ENCODE data around the gene TNXB.
"Not testable (repeated sequence)": the region's sequence is repeated elsewhere in the genome, so short reads cannot be mapped to it uniquely, and the experiment has no call there.

TNXB gene

DNA sequence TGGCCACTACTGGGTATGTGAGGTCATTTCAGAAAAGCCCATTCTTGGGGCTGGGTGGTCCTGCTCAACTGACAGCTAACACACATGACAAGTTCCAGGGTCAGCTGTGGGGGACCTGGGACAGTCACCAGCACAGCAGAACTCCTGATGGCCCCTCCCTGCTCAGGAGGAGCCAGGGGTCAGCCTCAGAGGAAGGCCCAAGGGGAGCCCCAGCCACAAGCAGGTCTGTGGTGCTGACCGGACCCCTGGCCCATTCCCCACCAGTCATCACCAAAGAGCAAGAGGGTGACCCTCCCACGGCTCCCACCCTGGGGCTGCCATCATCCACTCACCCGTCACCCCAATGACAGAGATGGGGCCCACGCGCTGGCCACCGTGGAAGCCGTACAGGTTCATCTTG is 52.9 kb downstream of the TNXB start:
- no peak for DNase-seq (ENCODE audit: low read depth)

DNA sequence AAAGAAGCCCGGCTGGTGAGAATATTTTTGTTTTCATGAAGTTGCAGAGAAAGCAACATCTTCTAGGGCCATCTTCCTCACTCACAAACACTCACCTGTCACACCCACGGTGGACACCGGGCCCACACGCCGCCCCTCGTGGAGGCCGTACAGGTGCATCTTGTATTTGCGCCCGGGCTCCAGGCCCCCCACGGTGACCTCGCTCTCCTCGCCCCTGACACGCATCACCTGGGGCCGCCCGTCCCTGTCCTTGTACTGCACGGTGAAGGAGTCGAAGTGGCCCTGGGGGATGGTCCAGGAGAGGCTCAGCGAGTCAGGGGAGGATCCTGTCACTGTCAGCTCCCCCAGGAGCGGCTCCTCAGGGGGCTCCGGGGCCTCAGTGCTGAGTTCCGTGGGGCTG is 53.4 kb downstream of the TNXB start:
- DNase-seq (ENCODE audit: low read depth), result not testable (repeated sequence)

DNA sequence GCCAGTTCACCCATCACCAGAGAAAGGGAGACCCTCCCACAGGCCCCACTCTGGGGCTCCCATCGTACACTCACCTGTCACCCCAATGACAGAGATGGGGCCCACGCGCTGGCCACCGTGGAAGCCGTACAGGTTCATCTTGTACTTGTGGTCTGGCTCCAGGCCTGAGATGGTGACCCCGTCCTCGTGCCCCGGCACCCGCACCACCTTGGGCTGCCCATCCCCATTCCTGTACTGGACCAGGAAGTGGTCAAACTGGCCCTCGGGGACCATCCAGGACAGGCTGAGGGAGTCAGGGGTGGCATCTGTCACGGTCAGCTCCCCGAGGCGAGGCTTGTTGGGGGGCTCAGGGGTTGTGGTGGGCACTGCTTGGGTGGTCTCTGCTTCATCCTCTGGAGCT is 55.8 kb downstream of the TNXB start:
- DNase-seq (ENCODE audit: low read depth), result not testable (repeated sequence)

DNA sequence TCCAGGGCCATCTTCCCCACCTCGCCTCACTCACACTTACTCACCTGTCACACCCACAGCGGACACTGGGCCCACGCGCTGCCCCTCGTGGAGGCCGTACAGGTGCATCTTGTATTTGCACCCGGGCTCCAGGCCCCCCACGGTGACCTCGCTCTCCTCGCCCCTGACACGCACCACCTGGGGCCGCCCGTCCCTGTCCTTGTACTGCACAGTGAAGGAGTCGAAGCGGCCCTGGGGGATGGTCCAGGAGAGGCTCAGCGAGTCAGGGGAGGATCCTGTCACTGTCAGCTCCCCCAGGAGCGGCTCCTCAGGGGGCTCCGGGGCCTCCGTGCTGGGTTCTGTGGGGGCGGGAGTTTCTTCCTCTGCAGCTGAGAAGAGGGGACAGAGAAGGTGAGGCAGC is 56.5 kb downstream of the TNXB start:
- not testable (repeated sequence) for DNase-seq (ENCODE audit: low read depth)

DNA sequence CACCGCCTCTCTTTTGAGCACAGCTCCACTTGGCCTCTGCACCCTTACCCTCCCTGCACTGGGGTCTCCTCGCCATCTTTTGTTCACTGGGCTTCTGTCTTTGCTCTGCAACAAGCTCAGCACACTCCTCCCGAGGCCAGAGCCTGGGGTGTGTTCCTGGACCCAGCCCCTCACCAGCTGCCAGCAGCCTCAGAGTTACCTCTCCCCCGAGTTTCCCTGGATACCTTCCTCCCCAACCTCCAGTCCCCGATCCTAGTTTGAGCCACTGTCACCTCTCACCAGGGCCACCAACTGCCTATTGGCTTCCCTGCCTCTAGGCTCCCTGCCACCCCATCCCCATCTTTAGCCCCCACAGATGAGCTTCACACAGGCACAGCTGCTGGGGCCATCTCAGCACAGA is 58.6 kb downstream of the TNXB start:
- DNase-seq (ENCODE audit: low read depth), result no peak

DNA sequence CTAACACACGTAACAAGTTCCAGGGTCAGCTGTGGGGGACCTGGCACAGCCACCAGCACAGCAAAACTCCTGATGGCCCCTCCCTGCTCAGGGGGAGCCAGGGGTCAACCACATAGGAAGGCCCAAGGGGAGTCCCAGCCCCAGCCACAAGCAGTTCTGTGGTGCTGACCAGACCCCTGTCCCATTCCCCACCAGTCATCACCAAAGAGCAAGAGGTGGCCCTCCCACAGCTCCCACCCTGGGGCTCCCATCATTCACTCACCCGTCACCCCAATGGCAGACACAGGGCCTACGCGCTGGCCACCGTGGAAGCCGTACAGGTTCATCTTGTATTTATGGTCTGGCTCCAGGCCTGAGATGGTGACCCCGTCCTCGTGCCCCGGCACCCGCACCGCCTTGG is 59.4 kb downstream of the TNXB start:
- DNase-seq (ENCODE audit: low read depth), result not testable (repeated sequence)

DNA sequence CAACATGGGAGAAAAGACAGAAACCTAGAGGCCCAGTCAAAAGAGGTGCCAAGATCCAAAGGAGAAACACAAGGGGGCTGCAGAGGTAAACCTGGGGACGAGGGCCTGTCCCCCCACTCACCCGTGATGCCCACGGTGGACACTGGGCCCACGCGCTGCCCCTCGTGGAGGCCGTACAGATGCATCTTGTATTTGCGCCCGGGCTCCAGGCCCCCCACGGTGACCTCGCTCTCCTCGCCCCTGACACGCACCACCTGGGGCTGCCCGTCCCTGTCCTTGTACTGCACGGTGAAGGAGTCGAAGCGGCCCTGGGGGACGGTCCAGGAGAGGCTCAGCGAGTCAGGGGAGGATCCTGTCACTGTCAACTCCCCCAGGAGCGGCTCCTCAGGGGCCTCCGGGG is 60.0 kb downstream of the TNXB start:
- not testable (repeated sequence) for DNase-seq (ENCODE audit: low read depth)

DNA sequence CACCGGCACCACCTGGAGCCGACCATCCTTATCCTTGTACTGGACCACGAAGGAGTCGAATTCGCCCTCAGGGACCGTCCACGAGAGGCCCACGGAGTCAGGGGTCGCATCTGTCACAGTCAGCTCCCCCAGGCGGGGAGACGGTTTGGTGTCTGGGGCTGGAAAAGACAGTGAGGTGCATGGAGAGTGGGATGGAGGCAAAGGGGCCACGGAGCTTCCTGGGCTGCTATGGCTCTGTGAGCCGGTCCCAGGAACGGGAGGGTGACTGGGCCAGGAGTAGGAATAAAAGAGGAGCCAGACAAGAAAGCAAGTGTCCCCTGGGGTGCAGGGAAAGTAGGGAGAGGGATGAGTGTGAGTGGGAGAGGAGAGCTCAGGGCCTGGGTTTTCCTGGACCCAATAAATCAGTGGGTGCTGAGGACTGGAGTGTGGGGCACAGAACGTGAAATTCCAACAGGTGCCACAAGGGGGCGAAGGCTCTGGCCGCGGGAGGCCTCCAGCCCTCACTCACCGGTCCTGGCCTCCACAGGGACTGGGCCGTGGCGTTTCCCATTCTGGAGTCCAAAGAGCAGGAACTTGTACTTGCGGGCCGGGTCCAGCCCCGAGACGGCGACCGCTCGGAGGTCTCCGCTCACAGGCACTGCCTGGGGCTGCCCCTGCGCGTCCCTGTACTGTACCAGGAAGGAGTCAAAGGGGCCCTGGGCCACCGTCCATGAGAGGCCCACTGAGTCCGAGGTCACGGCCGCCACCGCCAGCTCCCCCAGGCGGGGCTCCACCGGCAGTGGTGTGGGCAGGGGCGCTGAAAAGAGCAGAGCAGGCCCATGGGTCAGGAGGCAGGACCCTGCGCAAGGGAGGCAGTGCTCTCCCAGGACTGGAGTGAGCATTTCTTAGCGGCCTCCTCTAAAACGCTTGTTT is 61.0 kb downstream of the TNXB start:
- DNase-seq (ENCODE audit: low read depth), result no peak

DNA sequence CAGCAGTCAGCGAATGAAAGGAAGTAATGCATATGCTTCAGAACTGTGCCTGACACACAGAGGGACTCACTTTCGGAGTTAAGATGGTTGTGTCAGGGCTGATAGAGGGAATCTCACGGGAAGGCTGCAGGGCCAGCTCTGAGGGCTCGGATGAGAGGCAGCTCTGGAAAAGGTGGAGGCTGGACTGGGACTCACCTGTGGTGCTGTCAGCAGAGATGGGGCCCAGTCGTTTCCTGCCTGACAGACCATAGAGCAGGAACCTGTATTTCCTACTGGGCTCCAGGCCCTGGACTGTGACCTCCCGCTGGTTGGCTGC is 61.6 kb downstream of the TNXB start:
- no peak for DNase-seq (ENCODE audit: low read depth)

DNA sequence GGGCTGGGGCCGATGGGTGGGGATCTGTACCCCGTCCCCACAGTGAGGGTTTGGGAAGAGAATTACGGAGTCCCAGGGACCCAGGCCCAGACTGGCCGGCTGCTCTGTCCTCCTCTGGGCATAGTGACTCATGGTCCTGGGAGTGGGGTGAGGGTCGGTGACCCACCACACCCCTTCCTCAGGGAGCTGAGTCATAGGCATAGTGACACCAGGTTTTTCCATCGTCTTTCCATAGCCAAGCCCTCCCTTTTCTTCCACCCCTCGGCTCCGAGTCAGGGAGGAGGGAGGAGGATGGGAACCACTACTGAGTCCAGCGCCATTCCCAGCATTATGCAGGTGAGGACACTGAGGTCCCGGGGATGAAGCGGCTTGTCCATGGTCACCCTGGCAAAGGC is 62.1 kb downstream of the TNXB start:
- peak; percentile 65 for DNase-seq (ENCODE audit: low read depth)

DNA sequence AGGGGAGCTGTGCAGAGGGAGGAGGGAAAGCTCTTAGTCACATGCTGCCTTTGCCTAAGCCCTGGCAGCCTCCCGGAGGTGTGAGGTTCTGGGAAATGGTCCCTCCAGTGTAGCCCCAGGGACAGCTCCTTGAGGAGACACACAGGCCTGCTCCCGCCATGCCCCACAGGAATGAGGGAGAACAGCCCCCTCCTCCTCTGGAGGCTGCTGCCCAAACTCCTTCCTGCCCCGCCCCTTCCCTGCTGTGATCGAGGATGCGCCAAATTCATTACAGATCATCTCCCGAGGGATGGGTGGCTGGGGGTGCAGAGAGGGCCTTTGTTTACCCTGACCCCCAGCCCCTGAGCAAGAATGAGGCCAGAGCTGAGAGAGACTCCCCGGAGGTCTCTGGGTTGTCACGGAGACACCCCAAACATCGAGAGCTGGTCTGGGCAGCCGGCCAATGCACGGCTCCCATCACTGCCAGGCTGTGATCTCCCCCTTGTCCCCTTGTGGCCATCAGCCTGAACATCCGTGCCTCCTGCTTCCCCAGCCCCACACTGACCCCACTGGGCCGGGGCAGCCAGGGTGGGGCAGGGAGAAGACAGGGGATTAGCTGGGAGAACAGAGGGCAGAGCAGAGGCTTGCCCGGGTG is 62.6 kb downstream of the TNXB start:
- no peak for DNase-seq (ENCODE audit: low read depth)

DNA sequence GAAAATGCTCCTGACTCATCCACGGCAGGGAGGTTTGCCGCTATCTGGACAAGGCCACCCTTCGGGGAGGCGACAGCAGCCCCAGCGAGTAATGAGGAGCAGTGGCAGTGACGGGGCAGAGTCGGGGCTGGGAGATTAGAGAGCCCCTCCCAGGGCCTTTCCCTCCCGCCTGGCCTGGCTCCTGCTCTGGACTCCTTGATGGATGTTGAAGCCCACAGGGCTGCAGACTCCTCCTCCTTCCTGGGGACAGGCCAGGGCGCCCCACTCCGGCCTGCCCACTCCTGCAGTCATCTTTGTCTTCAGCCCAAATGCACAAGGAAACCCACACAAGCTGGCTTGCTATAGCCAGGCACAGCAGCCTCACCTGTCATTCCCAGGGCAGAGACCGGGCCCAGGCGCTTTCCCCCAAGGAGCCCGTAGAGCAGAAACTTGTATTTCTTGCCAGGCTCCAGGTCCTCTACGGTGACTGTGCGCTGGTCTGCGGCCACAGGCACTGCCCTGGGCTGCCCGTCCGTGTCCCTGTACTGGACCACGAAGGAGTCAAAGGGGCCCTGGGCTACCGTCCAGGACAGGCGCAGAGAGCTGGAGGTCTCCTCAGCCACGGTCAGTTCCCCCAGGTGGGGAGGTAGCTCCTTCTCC is 63.2 kb downstream of the TNXB start:
- DNase-seq (ENCODE audit: low read depth), result no peak

DNA sequence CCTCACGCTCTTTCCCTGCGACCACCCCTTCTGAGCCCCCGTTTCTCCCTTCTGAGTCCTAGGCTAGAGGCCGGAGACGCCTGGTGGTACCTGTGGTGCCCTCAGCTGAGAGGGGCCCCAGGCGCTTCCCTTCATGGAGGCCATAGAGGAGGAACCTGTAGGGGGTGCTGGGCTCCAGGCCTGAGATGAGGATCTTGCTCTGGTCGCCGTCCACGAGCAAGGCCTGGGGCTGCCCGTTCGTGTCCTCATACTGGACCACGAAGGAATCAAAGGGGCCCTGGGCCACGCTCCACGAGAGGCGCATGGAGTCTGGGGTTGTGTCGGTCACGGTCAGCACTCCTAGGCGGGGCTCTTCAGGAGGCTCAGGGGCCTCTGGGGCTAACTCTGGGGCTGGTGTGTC is 64.2 kb downstream of the TNXB start:
- not testable (repeated sequence) for DNase-seq (ENCODE audit: low read depth)

DNA sequence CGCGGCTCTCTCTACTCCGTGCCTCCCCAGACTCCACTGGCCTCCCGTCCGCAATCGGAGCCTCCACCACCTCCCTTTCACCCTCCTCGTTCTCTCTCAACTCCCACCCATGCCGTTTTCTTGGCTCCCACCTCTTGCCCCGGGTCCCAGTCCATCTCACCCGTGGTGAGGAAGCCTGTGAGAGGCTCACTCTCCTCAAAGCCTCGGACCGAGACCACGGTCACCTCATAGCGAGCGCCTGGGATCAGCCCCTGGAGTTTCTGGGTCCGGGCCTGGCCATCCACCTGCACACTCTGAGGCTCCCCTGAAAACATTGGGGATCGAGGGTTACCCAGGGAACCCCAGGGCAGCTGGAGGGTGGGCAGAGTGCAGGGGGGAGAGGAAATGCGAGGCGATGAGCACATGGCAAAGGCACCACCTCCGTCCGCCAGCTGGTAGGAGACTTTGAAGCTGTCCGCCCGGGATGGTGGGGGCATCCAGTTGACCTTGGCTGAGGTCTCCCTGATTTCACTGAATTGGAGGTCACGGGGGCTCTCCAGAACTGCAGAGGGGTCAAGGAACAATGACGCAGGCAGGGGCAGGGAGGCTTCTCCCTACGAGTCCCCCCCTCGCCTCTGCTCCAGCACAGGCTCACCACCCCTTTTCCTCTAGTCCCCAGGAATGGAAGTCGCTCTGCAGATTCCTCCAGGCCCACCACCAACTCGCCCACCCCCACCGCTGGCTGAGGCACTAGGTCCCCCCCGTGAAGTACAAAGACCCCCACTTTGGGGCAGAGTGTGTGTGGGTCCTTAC is 65.4 kb downstream of the TNXB start:
- not testable (repeated sequence) for DNase-seq (ENCODE audit: low read depth)

DNA sequence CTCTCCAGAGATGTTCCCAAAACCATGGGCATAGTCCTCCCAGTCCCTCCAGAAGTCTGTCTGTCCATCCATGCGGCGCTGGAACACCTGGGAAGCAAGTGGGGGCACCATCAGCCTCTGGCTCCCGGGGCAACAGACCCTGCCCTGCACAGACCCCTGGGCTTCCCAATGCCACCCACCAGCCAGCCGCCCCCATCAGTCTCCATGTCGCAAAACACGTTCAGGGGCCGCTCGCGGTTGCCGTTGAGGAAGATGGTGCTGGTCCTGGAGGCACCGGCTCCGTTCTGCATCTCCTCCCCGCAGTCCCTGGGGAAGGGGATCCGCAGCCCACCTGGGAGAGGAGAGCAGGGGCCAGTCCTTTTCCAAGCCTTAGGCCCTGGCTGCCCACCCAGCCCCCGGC is 66.9 kb downstream of the TNXB start:
- not testable (repeated sequence) for DNase-seq (ENCODE audit: low read depth)

DNA sequence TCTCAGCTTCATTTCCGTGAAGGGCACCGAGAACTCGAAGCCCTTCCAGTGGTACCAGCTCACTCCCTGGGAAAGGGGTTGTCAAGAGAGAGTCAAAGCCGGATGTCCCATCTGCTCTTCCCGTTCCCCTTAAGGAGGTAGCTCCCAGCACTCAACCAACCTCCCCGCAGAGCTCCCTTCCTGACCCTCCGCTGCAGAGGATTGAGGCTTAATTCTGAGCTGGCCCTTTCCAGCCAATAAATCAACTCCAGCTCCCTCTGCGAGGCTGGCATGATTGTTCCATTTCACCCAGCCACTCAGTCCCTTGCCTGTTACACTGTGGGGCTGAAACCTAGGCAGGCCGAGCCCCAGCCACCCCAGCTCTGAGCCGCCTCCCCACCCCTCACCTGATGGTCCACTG is 67.8 kb downstream of the TNXB start:
- not testable (repeated sequence) for DNase-seq (ENCODE audit: low read depth)

DNA sequence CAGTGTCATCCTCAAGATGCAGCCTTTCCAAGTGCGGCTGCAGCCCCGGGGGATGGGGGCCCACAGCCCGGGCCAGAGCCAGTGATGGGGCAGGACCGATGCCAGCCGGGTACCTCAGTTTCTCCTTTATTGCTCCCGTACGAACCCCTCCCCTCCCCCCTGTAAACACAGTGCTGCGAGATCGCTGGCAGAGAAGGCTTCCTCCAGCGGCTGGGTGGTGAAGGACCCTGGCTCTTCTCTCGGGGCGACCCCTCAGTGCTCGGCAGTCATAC is 68.2 kb downstream of the TNXB start:
- not testable (repeated sequence) for DNase-seq (ENCODE audit: low read depth)

DNA sequence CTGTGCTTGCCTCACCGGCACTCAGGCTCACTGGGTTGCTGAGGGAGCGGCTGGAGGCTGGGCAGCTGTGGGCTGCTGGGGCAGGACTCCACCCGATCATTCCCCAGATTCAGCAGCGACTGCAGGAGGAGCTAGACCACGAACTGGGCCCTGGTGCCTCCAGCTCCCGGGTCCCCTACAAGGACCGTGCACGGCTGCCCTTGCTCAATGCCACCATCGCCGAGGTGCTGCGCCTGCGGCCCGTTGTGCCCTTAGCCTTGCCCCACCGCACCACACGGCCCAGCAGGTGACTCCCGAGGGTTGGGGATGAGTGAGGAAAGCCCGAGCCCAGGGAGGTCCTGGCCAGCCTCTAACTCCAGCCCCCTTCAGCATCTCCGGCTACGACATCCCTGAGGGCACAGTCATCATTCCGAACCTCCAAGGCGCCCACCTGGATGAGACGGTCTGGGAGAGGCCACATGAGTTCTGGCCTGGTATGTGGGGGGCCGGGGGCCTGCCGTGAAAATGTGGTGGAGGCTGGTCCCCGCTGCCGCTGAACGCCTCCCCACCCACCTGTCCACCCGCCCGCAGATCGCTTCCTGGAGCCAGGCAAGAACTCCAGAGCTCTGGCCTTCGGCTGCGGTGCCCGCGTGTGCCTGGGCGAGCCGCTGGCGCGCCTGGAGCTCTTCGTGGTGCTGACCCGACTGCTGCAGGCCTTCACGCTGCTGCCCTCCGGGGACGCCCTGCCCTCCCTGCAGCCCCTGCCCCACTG is 68.7 kb downstream of the TNXB start:
- not testable (repeated sequence) for DNase-seq (ENCODE audit: low read depth)

DNA sequence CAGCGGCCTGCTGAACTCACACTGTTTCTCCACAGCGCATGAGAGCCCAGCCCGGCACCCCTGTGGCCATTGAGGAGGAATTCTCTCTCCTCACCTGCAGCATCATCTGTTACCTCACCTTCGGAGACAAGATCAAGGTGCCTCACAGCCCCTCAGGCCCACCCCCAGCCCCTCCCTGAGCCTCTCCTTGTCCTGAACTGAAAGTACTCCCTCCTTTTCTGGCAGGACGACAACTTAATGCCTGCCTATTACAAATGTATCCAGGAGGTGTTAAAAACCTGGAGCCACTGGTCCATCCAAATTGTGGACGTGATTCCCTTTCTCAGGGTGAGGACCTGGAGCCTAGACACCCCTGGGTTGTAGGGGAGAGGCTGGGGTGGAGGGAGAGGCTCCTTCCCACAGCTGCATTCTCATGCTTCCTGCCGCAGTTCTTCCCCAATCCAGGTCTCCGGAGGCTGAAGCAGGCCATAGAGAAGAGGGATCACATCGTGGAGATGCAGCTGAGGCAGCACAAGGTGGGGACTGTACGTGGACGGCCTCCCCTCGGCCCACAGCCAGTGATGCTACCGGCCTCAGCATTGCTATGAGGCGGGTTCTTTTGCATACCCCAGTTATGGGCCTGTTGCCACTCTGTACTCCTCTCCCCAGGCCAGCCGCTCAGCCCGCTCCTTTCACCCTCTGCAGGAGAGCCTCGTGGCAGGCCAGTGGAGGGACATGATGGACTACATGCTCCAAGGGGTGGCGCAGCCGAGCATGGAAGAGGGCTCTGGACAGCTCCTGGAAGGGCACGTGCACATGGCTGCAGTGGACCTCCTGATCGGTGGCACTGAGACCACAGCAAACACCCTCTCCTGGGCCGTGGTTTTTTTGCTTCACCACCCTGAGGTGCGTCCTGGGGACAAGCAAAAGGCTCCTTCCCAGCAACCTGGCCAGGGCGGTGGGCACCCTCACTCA is 69.5 kb downstream of the TNXB start:
- DNase-seq (ENCODE audit: low read depth), result not testable (repeated sequence)

DNA sequence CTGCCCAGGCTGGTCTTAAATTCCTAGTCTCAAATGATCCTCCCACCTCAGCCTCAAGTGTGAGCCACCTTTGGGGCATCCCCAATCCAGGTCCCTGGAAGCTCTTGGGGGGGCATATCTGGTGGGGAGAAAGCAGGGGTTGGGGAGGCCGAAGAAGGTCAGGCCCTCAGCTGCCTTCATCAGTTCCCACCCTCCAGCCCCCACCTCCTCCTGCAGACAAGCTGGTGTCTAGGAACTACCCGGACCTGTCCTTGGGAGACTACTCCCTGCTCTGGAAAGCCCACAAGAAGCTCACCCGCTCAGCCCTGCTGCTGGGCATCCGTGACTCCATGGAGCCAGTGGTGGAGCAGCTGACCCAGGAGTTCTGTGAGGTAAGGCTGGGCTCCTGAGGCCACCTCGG is 70.3 kb downstream of the TNXB start:
- not testable (repeated sequence) for DNase-seq (ENCODE audit: low read depth)

Measured in stromal cell of bone marrow (primary cell).